GM19324 (cell line): ENCODE data around the gene OR10R2.
"Not testable (repeated sequence)": the region's sequence is repeated elsewhere in the genome, so short reads cannot be mapped to it uniquely, and the experiment has no call there.

Source experiments
- ATAC-seq: cut with Tn5 transposase; IDR thresholded peaks from one replicate; pipeline ENCODE4 v1.9.1; 2021; ENCODE audit warnings: mild to moderate bottlenecking, moderate library complexity; ENCODE audit not compliant: unreplicated experiment, low FRiP score

Gene OR10R2

GRCh38 chr1:158471920-158472319 is at the start of gene OR10R2:
Gene OR10R2, plus strand, starts transcription at chr1:158472220. Its CDS starts 106 bp downstream, at chr1:158472326.
- no peak for ATAC-seq

- no peak for ATAC-seq
Observed at GRCh38 chr1:158425027-158425426, 47.0 kb upstream of the OR10R2 start.

GRCh38 chr1:158426137-158426536 is 45.9 kb upstream of the OR10R2 start, which contains the start of gene OR10K2:
Gene OR10K2, minus strand, starts transcription at chr1:158426237. Its CDS starts 5,371 bp downstream, at chr1:158420866.
- ATAC-seq, result no peak

- not testable (repeated sequence) for ATAC-seq
Observed at GRCh38 chr1:158430163-158430562, 41.9 kb upstream of the OR10R2 start.

GRCh38 chr1:158434741-158435140 is 37.3 kb upstream of the OR10R2 start:
- ATAC-seq, result no peak

- ATAC-seq, result no peak
Observed at GRCh38 chr1:158445376-158445775, 26.6 kb upstream of the OR10R2 start.

- no peak for ATAC-seq
Observed at GRCh38 chr1:158454537-158454936, 17.5 kb upstream of the OR10R2 start.

- ATAC-seq, result no peak
Observed at GRCh38 chr1:158457246-158457645, 14.8 kb upstream of the OR10R2 start.

GRCh38 chr1:158458263-158458662 is 13.8 kb upstream of the OR10R2 start:
- ATAC-seq, result no peak

- no peak for ATAC-seq
Observed at GRCh38 chr1:158461534-158461933, 10.5 kb upstream of the OR10R2 start, which contains the start of gene OR10K1. Gene OR10K1, plus strand, starts transcription at chr1:158461834. Its CDS starts 3,728 bp downstream, at chr1:158465562.

- ATAC-seq, result no peak
Observed at GRCh38 chr1:158485455-158485854, 13.4 kb downstream of the OR10R2 start.

- ATAC-seq, result no peak
Observed at GRCh38 chr1:158491316-158491715, 19.3 kb downstream of the OR10R2 start.

GRCh38 chr1:158493054-158493453 is 21.0 kb downstream of the OR10R2 start:
- no peak for ATAC-seq

GRCh38 chr1:158494796-158495195 is 22.8 kb downstream of the OR10R2 start:
- ATAC-seq, result no peak

- no peak for ATAC-seq
Observed at GRCh38 chr1:158496374-158496773, 24.4 kb downstream of the OR10R2 start.

GRCh38 chr1:158506369-158506987 is 34.5 kb downstream of the OR10R2 start:
- no peak for ATAC-seq

- ATAC-seq, result no peak
Observed at GRCh38 chr1:158507511-158507910, 35.5 kb downstream of the OR10R2 start.

- ATAC-seq, result no peak
Observed at GRCh38 chr1:158509471-158510156, 37.6 kb downstream of the OR10R2 start.

- no peak for ATAC-seq
Observed at GRCh38 chr1:158516966-158517365, 44.9 kb downstream of the OR10R2 start.

GRCh38 chr1:158520021-158520420 is 48.0 kb downstream of the OR10R2 start:
- ATAC-seq, result no peak

- no peak for ATAC-seq
Observed at GRCh38 chr1:158520955-158521665, 49.1 kb downstream of the OR10R2 start.
